Loucy (cell line): ENCODE results near the gene PDE4D.

Experiments
- EZH2phosphoT487 ChIP-seq: fragments of 200-600 bp; IDR thresholded peaks from 2 replicates; pipeline ENCODE4 v1.6.1; 2018; ENCODE audit warnings: antibody characterized with exemption, mild to moderate bottlenecking, moderate library complexity, borderline replicate concordance
- TF ChIP-seq, protein P1 (sequence below): fragments of 200-600 bp; sonication (generic); conservative IDR thresholded peaks from 2 replicates; pipeline ENCODE4 v1.5.1; 2014; ENCODE audit warnings: mild to moderate bottlenecking, antibody characterized with exemption, low read length

DNA sequence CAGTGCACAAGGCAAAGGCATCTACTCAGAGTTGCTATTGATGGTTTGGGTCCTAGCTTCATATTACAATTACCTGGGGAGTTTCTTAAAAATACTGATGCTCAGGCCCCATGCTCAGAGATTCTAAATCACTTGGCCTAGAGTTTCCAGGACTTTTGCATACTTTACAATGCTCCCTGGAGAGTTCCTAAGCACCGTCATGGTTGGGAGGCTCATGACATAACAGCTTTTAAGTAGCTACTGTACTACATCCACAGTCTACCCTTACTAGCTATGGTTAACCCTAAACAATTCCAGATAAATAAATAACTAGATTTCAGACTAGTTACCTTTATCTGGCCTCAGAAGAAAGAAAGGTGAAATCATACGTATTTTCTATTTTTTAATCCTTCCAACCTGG lies 414.4 kb downstream of the PDE4D start:
- TF ChIP-seq, protein P1, sequence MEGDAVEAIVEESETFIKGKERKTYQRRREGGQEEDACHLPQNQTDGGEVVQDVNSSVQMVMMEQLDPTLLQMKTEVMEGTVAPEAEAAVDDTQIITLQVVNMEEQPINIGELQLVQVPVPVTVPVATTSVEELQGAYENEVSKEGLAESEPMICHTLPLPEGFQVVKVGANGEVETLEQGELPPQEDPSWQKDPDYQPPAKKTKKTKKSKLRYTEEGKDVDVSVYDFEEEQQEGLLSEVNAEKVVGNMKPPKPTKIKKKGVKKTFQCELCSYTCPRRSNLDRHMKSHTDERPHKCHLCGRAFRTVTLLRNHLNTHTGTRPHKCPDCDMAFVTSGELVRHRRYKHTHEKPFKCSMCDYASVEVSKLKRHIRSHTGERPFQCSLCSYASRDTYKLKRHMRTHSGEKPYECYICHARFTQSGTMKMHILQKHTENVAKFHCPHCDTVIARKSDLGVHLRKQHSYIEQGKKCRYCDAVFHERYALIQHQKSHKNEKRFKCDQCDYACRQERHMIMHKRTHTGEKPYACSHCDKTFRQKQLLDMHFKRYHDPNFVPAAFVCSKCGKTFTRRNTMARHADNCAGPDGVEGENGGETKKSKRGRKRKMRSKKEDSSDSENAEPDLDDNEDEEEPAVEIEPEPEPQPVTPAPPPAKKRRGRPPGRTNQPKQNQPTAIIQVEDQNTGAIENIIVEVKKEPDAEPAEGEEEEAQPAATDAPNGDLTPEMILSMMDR = no peak
- no peak for TF ChIP-seq EZH2phosphoT487
